ENCODE data around the gene KIR3DL2. TPM values are rescaled to one million over a fixed set of nuclear protein-coding genes. Genes with fewer than 3 reads are reported as not detected.
"Not testable (repeated sequence)": the region's sequence is repeated elsewhere in the genome, so short reads cannot be mapped to it uniquely, and the experiment has no call there.

The KIR3DL2 gene
- total and polyA plus RNA-seq, 9 donors = 0.32 TPM; not detected in 8

DNA sequence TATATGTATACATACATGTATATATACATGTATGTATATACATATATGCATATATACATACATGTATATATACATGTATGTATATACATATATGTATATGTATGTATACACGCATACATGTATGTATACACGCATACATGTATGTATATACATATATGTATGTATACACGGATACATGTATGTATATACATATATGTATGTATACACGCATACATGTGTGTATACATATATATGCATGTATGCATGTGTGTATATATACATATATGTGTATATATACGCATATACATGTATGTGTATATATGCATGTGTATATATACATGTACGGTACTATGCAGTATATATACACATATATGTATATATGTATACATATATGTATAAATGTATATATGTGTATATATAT is 53.1 kb downstream of the KIR3DL2 start:
- intact Hi-C loops (cut with DNase I) = no loop called here
- H3K36me3 ChIP-seq = no peaks in the 10 kb centered on the region
- 87 to 94% (median 92%) methylated on average over 6 of the region's 6 CpGs for WGBS, 3 donors

DNA sequence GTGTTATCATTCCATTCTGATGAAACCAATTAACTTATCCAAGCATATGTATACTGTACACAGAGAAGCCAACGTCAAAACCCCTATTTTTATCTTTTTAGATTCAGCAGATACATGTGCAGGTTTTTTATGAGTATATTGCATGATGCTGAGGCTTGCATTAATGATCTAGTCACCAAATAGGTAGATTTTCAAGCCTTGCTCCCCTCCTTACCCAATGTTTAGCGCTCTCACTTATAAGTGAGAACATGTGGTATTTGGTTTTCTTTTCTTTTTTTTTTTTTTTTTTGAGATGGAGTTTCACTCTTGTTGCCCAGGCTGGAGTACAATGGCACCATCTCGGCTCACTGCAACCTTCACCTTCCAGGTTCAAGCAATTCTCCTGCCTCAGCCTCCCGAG is 54.0 kb downstream of the KIR3DL2 start:
- WGBS, 3 donors = 71 to 79% (median 76%) methylated on average over 4 of the region's 4 CpGs

More for the DNA sequence above, 53.1 kb downstream of the KIR3DL2 start:
- DNase-seq = no peak
- no peak overlapping the region for H3K27ac ChIP-seq
- H3K4me3 ChIP-seq = no peak overlapping the region
- no peaks in the 10 kb centered on the region for H3K27me3 ChIP-seq
- H3K9me3 ChIP-seq = no peaks in the 10 kb centered on the region
- TF ChIP-seq EP300 (IDR thresholded peaks at IDR 0.05) (no peak), POLR2A (IDR thresholded peaks at IDR 0.05) (no peak), CTCF (IDR thresholded peaks at IDR 0.05) (no peak)
- H3K4me1 ChIP-seq (ENCODE audit: insufficient read depth) = no peaks in the 10 kb centered on the region

GRCh38 chr19:54905421-54905802 is 55.2 kb downstream of the KIR3DL2 start:
- H3K9me3 ChIP-seq = no peaks in the 10 kb centered on the region
- H3K27me3 ChIP-seq = no peaks in the 10 kb centered on the region
- intact Hi-C loops (cut with DNase I) = no loop called here
- WGBS, 3 donors = 20 to 26% (median 25%) methylated on average over 5 of the region's 5 CpGs
- no peak for DNase-seq
- TF ChIP-seq EP300 (IDR thresholded peaks at IDR 0.05) (no peak), POLR2A (IDR thresholded peaks at IDR 0.05) (no peak), CTCF (IDR thresholded peaks at IDR 0.05) (no peak)
- H3K4me1 ChIP-seq (ENCODE audit: insufficient read depth) = no peaks in the 10 kb centered on the region
- H3K27ac ChIP-seq = no peak overlapping the region
- H3K36me3 ChIP-seq = no peaks in the 10 kb centered on the region
- no peak overlapping the region for H3K4me3 ChIP-seq

More for the DNA sequence above, 54.0 kb downstream of the KIR3DL2 start:
- H3K27me3 ChIP-seq; H3K4me3 ChIP-seq; DNase-seq; intact Hi-C loops (cut with DNase I); H3K27ac ChIP-seq; H3K9me3 ChIP-seq; H3K36me3 ChIP-seq; H3K4me1 ChIP-seq (ENCODE audit: insufficient read depth): not testable (repeated sequence)

- intact Hi-C loops (cut with DNase I) = no loop called here
- H3K4me3 ChIP-seq = no peak within 1 kb of the TSS
- H3K36me3 ChIP-seq = no peaks in the 10 kb centered on the region
- H3K4me1 ChIP-seq (ENCODE audit: insufficient read depth) = no peaks in the 10 kb centered on the region
- TF ChIP-seq CTCF (IDR thresholded peaks at IDR 0.05) (no peak), EP300 (IDR thresholded peaks at IDR 0.05) (no peak), POLR2A (IDR thresholded peaks at IDR 0.05) (no peak)
- H3K27me3 ChIP-seq = no peaks in the 10 kb centered on the region
- no peak for DNase-seq
- H3K27ac ChIP-seq = no peak within 1 kb of the TSS
- no peaks in the 10 kb centered on the region for H3K9me3 ChIP-seq
- 24 to 32% (median 31%) methylated on average over 21 to 22 of the region's 22 CpGs for WGBS, 3 donors
Observed at GRCh38 chr19:54905803-54906511, 55.7 kb downstream of the KIR3DL2 start, which contains the start of gene NCR1. Gene NCR1 (plus strand): TSS chr19:54906148. CDS start chr19:54906188, 40 bp downstream.

- Histone ChIP-seq H3K36me3 (no peaks in the 10 kb centered on the region), H3K9me3 (no peaks in the 10 kb centered on the region), H3K4me1 (ENCODE audit: insufficient read depth) (no peaks in the 10 kb centered on the region), H3K27me3 (no peaks in the 10 kb centered on the region), H3K4me3 (no peak overlapping the region), H3K27ac (no peak overlapping the region)
- WGBS, 3 donors = 76 to 92% (median 90%) methylated on average over 7 of the region's 7 CpGs
- TF ChIP-seq CTCF (IDR thresholded peaks at IDR 0.05) = no peak
- no peak for TF ChIP-seq EP300 (IDR thresholded peaks at IDR 0.05)
- no peak for TF ChIP-seq POLR2A (IDR thresholded peaks at IDR 0.05)
- DNase-seq = no peak
- intact Hi-C loops (cut with DNase I) = no loop called here
Observed at GRCh38 chr19:54906819-54907218, 56.6 kb downstream of the KIR3DL2 start.

DNA sequence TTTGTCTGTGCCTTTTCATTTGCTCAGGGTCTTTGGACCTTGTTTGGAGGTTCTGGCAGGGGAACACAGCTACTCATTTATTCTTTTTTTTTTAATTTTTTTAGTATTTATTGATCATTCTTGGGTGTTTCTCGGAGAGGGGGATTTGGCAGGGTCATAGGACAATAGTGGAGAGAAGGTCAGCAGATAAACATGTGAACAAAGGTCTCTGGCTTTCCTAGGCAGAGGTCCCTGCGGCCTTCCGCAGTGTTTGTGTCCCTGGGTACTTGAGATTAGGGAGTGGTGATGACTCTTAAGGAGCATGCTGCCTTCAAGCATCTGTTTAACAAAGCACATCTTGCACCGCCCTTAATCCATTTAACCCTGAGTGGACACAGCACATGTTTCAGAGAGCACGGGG is 57.7 kb downstream of the KIR3DL2 start:
- H3K27me3 ChIP-seq; H3K27ac ChIP-seq; H3K9me3 ChIP-seq; intact Hi-C loops (cut with DNase I); H3K4me3 ChIP-seq; DNase-seq; H3K4me1 ChIP-seq (ENCODE audit: insufficient read depth); H3K36me3 ChIP-seq: not testable (repeated sequence)
- WGBS, 3 donors = 79 to 89% (median 79%) methylated on average over 4 to 5 of the region's 5 CpGs
